KMS-11 (cell line): ENCODE data around the gene EXOC4.

Experiments
- H2AFZ ChIP-seq: fragments of 200-600 bp; sonication (generic); 2 replicates; pipeline ENCODE4 v1.6.1; 2016; ENCODE audit warnings: antibody characterized with exemption, mixed run types, low read depth
- H3K27ac ChIP-seq: fragments of 200-600 bp; sonication (generic); 2 replicates; pipeline ENCODE4 v1.6.1; 2016; ENCODE audit warnings: mild to moderate bottlenecking, mixed run types
- H3K27me3 ChIP-seq: fragments of 200-600 bp; sonication (generic); 2 replicates; pipeline ENCODE4 v1.6.1; 2017; ENCODE audit warnings: mild to moderate bottlenecking, low read depth, mixed run types, moderate library complexity; ENCODE audit not compliant: insufficient read depth
- H3K36me3 ChIP-seq: fragments of 200-600 bp; sonication (generic); 2 replicates; pipeline ENCODE4 v1.6.1; 2017; ENCODE audit warnings: mild to moderate bottlenecking, mixed run types; ENCODE audit not compliant: insufficient read depth
- H3K4me1 ChIP-seq: fragments of 200-600 bp; sonication (generic); 2 replicates; pipeline ENCODE4 v1.6.1; 2016; ENCODE audit warnings: mild to moderate bottlenecking, low read depth, mixed run types; ENCODE audit not compliant: poor library complexity, severe bottlenecking
- H3K4me2 ChIP-seq: fragments of 200-600 bp; sonication (generic); 2 replicates; pipeline ENCODE4 v1.7.0; 2016; ENCODE audit warnings: mild to moderate bottlenecking, mixed run types
- H3K4me3 ChIP-seq: fragments of 200-600 bp; sonication (generic); IDR thresholded peaks from 2 replicates; pipeline ENCODE4 v1.6.1; 2017; ENCODE audit warnings: low read depth, low read length, mixed read lengths; ENCODE audit not compliant: insufficient read depth
- H3K79me2 ChIP-seq: fragments of 200-600 bp; sonication (generic); 2 replicates; pipeline ENCODE4 v1.6.1; 2016; ENCODE audit warnings: low read depth, mixed run types; ENCODE audit not compliant: insufficient read depth
- H3K9ac ChIP-seq: fragments of 200-600 bp; sonication (generic); 2 replicates; pipeline ENCODE4 v1.6.1; 2016; ENCODE audit warnings: mild to moderate bottlenecking, mixed run types
- H4K20me1 ChIP-seq: fragments of 200-600 bp; sonication (generic); 2 replicates; pipeline ENCODE4 v1.6.1; 2016; ENCODE audit warnings: mild to moderate bottlenecking, mixed run types; ENCODE audit not compliant: insufficient read depth
- CTCF ChIP-seq: fragments of 200-600 bp; sonication (generic); conservative IDR thresholded peaks from 2 replicates; pipeline ENCODE4 v1.6.1; 2017; ENCODE audit warnings: low read depth, mild to moderate bottlenecking, antibody characterized with exemption, low read length, moderate library complexity, mixed read lengths

EXOC4 gene

GRCh38 chr7:133382775-133383559, 130.1 kb downstream of the EXOC4 start:
- no peak for TF ChIP-seq CTCF
- Histone ChIP-seq H3K36me3 (no peaks in the 10 kb centered on the region), H3K4me1 (no peaks in the 10 kb centered on the region), H3K4me3 (no peak overlapping the region), H4K20me1 (no peaks in the 10 kb centered on the region), H3K9ac (no peak overlapping the region), H3K27me3 (no peaks in the 10 kb centered on the region), H2AFZ (no peak overlapping the region), H3K27ac (no peak overlapping the region), H3K4me2 (no peak overlapping the region), H3K79me2 (no peaks in the 10 kb centered on the region)

GRCh38 chr7:133386205-133386604, 133.3 kb downstream of the EXOC4 start:
- Histone ChIP-seq H3K4me3 (no peak overlapping the region), H3K4me1 (no peaks in the 10 kb centered on the region), H3K4me2 (no peak overlapping the region), H4K20me1 (no peaks in the 10 kb centered on the region), H3K36me3 (no peaks in the 10 kb centered on the region), H2AFZ (no peak overlapping the region), H3K9ac (no peak overlapping the region), H3K79me2 (no peaks in the 10 kb centered on the region), H3K27ac (no peak overlapping the region), H3K27me3 (no peaks in the 10 kb centered on the region)
- no peak for TF ChIP-seq CTCF

- no peaks in the 10 kb centered on the region for H3K27me3 ChIP-seq
- H3K9ac ChIP-seq = no peak overlapping the region
- no peak overlapping the region for H3K4me3 ChIP-seq
- no peaks in the 10 kb centered on the region for H3K79me2 ChIP-seq
- no peak overlapping the region for H3K4me2 ChIP-seq
- H4K20me1 ChIP-seq = no peaks in the 10 kb centered on the region
- H3K27ac ChIP-seq = no peak overlapping the region
- no peak overlapping the region for H2AFZ ChIP-seq
- no peak for TF ChIP-seq CTCF
- H3K4me1 ChIP-seq = no peaks in the 10 kb centered on the region
- no peaks in the 10 kb centered on the region for H3K36me3 ChIP-seq
Observed at GRCh38 chr7:133389727-133390126, 136.8 kb downstream of the EXOC4 start.

GRCh38 chr7:133391206-133391605, 138.3 kb downstream of the EXOC4 start:
- no peak for TF ChIP-seq CTCF
- no peak overlapping the region for H3K9ac ChIP-seq
- H3K4me2 ChIP-seq = no peak overlapping the region
- no peaks in the 10 kb centered on the region for H3K4me1 ChIP-seq
- no peak overlapping the region for H2AFZ ChIP-seq
- no peaks in the 10 kb centered on the region for H3K36me3 ChIP-seq
- H3K27me3 ChIP-seq = no peaks in the 10 kb centered on the region
- H3K4me3 ChIP-seq = no peak overlapping the region
- H3K79me2 ChIP-seq = no peaks in the 10 kb centered on the region
- H4K20me1 ChIP-seq = no peaks in the 10 kb centered on the region
- no peak overlapping the region for H3K27ac ChIP-seq
